Hepatocyte (in vitro differentiated cells): ENCODE measurements around the gene HOXC9.

Experiments
- EZH2 ChIP-seq: fragments of 200-600 bp; sonication (generic); IDR thresholded peaks from 2 replicates; pipeline ENCODE4 v1.6.1; 2016; ENCODE audit warnings: antibody characterized with exemption, mild to moderate bottlenecking, borderline replicate concordance
- TF ChIP-seq, protein P1 (sequence below): fragments of 200-600 bp; sonication (generic); IDR thresholded peaks from 2 replicates; pipeline ENCODE4 v1.5.1; 2016; ENCODE audit warnings: antibody characterized with exemption, mild to moderate bottlenecking; ENCODE audit not compliant: poor library complexity

DNA sequence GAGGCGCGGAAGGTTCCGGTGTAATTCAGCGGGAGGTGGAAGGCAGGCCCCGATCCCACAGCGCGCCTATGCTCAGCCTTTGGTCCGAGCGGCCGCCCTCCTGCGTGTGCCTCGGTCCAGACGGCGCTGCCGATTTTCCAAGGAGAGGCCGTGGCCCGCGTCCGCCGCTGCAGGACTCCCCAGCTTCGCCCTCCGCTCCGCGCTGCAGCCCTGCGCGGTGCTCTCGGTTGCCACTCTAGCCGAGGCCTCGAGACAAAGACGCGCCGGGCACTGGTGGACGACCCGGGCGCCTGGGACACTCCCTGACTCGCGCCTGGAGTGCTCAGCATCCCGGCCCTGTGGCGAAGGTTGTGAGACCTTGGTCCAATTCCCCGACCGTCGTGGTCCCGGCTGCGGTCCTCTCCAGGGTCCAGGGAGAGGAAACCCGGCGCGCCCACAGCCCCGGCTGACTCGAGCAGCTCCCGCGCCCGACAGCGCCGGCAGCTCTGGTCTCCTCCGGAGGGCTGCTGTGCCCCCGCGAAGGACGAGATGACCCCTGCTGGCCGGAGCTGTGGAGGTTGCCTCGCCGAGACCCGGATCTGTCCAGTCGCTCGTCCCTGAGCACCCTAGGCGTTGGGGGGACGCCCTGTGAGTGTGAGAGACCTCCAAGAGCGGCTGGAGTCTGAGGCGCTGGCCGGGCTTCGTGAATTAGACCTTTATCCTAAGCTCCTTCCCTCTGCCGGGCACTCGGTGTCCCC, 38.8 kb upstream of the HOXC9 start:
- TF ChIP-seq, protein P1, sequence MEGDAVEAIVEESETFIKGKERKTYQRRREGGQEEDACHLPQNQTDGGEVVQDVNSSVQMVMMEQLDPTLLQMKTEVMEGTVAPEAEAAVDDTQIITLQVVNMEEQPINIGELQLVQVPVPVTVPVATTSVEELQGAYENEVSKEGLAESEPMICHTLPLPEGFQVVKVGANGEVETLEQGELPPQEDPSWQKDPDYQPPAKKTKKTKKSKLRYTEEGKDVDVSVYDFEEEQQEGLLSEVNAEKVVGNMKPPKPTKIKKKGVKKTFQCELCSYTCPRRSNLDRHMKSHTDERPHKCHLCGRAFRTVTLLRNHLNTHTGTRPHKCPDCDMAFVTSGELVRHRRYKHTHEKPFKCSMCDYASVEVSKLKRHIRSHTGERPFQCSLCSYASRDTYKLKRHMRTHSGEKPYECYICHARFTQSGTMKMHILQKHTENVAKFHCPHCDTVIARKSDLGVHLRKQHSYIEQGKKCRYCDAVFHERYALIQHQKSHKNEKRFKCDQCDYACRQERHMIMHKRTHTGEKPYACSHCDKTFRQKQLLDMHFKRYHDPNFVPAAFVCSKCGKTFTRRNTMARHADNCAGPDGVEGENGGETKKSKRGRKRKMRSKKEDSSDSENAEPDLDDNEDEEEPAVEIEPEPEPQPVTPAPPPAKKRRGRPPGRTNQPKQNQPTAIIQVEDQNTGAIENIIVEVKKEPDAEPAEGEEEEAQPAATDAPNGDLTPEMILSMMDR = no peak
- peak; percentile 71 for TF ChIP-seq EZH2
